GM12875 (cell line): Measurements from ENCODE around the gene SSBP3.

Experiments
- H3K4me3 ChIP-seq: one replicate; pipeline ENCODE4 v1.5.1; 2011; ENCODE audit warnings: low read depth, low read length, control low read depth
- CTCF ChIP-seq: IDR thresholded peaks from 2 replicates; pipeline ENCODE4 v1.5.1; 2011; ENCODE audit warnings: low read depth, mild to moderate bottlenecking, control low read depth, inconsistent platforms, low read length, moderate library complexity, borderline replicate concordance; ENCODE audit not compliant: insufficient read depth

The SSBP3 gene

GRCh38 chr1:54267815-54268761 lies 138.1 kb downstream of the SSBP3 start:
- TF ChIP-seq CTCF: no peak
- no peak overlapping the region for H3K4me3 ChIP-seq

GRCh38 chr1:54266908-54267307 lies 139.3 kb downstream of the SSBP3 start:
- TF ChIP-seq CTCF: no peak
- no peak overlapping the region for H3K4me3 ChIP-seq

GRCh38 chr1:54266195-54266594 lies 140.0 kb downstream of the SSBP3 start:
- no peak overlapping the region for H3K4me3 ChIP-seq
- no peak for TF ChIP-seq CTCF

- no peak for TF ChIP-seq CTCF
- H3K4me3 ChIP-seq: no peak overlapping the region
Measured at GRCh38 chr1:54265659-54266058, 140.5 kb downstream of the SSBP3 start.

GRCh38 chr1:54265126-54265525 lies 141.1 kb downstream of the SSBP3 start:
- H3K4me3 ChIP-seq: no peak overlapping the region
- no peak for TF ChIP-seq CTCF

GRCh38 chr1:54263601-54264226 lies 142.5 kb downstream of the SSBP3 start:
- H3K4me3 ChIP-seq: no peak overlapping the region
- TF ChIP-seq CTCF: no peak
